Epidermal melanocyte (primary cell): Measurements from ENCODE around the gene OR2V1.
"Not testable (repeated sequence)": the region's sequence is repeated elsewhere in the genome, so short reads cannot be mapped to it uniquely, and the experiment has no call there.

Experiments
- DNase-seq: peaks from one replicate; pipeline ENCODE4 v3.0.0; 2011; ENCODE audit warnings: low spot score; ENCODE audit not compliant: insufficient read length

Gene OR2V1

GRCh38 chr5:181130832-181131496 is at the start of gene OR2V1:
Gene OR2V1 (minus strand): TSS chr5:181131169. CDS start chr5:181125304, 5,865 bp downstream.
- no peak for DNase-seq

GRCh38 chr5:181177559-181177958 is 46.6 kb upstream of the OR2V1 start:
- DNase-seq = not testable (repeated sequence)

GRCh38 chr5:181176254-181176952 is 45.4 kb upstream of the OR2V1 start:
- no peak for DNase-seq

GRCh38 chr5:181173420-181174342 is 42.7 kb upstream of the OR2V1 start:
- DNase-seq = no peak

- DNase-seq = no peak
Measured at GRCh38 chr5:181173027-181173419, 42.1 kb upstream of the OR2V1 start.

- DNase-seq = no peak
Measured at GRCh38 chr5:181171782-181172181, 40.8 kb upstream of the OR2V1 start.

GRCh38 chr5:181170996-181171395 is 40.0 kb upstream of the OR2V1 start:
- no peak for DNase-seq

GRCh38 chr5:181170237-181170825 is 39.4 kb upstream of the OR2V1 start:
- no peak for DNase-seq

- not testable (repeated sequence) for DNase-seq
Measured at GRCh38 chr5:181169459-181170236, 38.7 kb upstream of the OR2V1 start.

GRCh38 chr5:181168595-181169118 is 37.7 kb upstream of the OR2V1 start:
- DNase-seq = no peak

GRCh38 chr5:181167814-181168488 is 37.0 kb upstream of the OR2V1 start:
- DNase-seq = no peak

- no peak for DNase-seq
Measured at GRCh38 chr5:181166812-181167733, 36.1 kb upstream of the OR2V1 start.

GRCh38 chr5:181164076-181164952 is 33.3 kb upstream of the OR2V1 start:
- no peak for DNase-seq

- DNase-seq = no peak
Measured at GRCh38 chr5:181163487-181164075, 32.6 kb upstream of the OR2V1 start.

- DNase-seq = no peak
Measured at GRCh38 chr5:181161534-181162175, 30.7 kb upstream of the OR2V1 start.

GRCh38 chr5:181160755-181161533 is 30.0 kb upstream of the OR2V1 start:
- DNase-seq = not testable (repeated sequence)
